HL-60 (cell line): ENCODE data around the gene KIF25.

Experiments
- CTCF ChIP-seq: IDR thresholded peaks from one replicate; pipeline ENCODE4 v1.5.1; 2011; ENCODE audit warnings: low read length, control low read depth, inconsistent platforms; ENCODE audit not compliant: insufficient read depth
- POLR2AphosphoS5 ChIP-seq: IDR thresholded peaks from 2 replicates; pipeline ENCODE4 v1.6.1; 2012; ENCODE audit warnings: low read depth
- REST ChIP-seq: IDR thresholded peaks from 2 replicates; pipeline ENCODE4 v1.6.1; 2012; ENCODE audit warnings: low read depth; ENCODE audit not compliant: insufficient replicate concordance

- TF ChIP-seq CTCF = no peak
- no peak for TF ChIP-seq REST
- TF ChIP-seq POLR2AphosphoS5 = no peak
These were observed 41.0 kb upstream of the KIF25 start for GRCh38 chr6:167956491-167956890.
